ENCODE measurements around the gene RHBDL2.

RHBDL2 gene

DNA sequence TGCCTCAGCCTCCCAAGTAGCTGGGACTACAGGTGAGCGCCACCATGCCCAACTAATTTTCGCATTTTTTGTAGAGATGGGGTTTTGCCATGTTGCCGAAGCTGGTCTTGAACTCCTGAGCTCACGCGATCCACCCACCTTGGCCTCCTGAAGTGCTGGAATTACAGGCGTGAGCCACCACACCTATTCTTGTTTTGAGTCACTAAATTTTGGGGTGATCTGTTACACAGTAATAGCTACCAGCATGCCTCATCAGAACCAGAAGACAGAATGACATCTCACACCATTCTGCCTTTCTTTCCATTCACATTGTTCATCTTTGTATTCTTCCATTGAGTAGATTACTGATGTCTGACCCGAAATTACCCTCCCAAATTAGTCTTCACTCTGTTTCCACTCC is 9.1 kb downstream of the RHBDL2 start:
- in situ Hi-C loops (cut with MboI; ENCODE audit: low sequenced_read_pairs, unreplicated experiment) = no loop called here
- DNase-seq (ENCODE audit: low spot score) = no peak
- TF ChIP-seq, protein P1, sequence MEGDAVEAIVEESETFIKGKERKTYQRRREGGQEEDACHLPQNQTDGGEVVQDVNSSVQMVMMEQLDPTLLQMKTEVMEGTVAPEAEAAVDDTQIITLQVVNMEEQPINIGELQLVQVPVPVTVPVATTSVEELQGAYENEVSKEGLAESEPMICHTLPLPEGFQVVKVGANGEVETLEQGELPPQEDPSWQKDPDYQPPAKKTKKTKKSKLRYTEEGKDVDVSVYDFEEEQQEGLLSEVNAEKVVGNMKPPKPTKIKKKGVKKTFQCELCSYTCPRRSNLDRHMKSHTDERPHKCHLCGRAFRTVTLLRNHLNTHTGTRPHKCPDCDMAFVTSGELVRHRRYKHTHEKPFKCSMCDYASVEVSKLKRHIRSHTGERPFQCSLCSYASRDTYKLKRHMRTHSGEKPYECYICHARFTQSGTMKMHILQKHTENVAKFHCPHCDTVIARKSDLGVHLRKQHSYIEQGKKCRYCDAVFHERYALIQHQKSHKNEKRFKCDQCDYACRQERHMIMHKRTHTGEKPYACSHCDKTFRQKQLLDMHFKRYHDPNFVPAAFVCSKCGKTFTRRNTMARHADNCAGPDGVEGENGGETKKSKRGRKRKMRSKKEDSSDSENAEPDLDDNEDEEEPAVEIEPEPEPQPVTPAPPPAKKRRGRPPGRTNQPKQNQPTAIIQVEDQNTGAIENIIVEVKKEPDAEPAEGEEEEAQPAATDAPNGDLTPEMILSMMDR (IDR thresholded peaks at IDR 0.05; ENCODE audit: borderline replicate concordance, control extremely low read depth, extremely low read depth, insufficient read depth, missing control alignments) = no peak

DNA sequence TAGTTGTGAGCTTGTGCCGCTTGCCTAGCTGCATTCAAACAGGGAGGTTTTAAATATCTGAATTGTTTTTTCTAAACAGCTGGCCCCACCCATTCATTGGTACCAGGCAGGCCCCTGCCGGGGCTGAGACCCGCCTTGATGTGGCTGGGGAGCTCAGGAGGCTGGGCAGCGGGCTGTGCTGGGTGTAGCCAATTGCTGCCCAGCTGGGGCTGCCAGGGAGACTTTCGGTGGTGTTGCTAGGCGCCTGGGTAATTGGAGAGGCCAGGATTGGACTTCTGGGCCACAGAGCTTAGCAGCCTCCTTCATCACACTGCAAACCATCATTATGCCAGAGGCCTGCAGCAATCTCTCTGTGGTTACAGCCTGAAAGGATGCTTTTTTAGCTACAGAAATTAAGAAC is 12.2 kb downstream of the RHBDL2 start:
- DNase-seq (ENCODE audit: low spot score) = no peak
- in situ Hi-C loops (cut with MboI; ENCODE audit: low sequenced_read_pairs, unreplicated experiment) = no loop called here

GRCh38 chr1:38929054-38929453 is 12.6 kb downstream of the RHBDL2 start:
- no peak for DNase-seq (ENCODE audit: low spot score)
- in situ Hi-C loops (cut with MboI; ENCODE audit: low sequenced_read_pairs, unreplicated experiment) = no loop called here
- TF ChIP-seq, protein P1 (IDR thresholded peaks at IDR 0.05; ENCODE audit: borderline replicate concordance, control extremely low read depth, extremely low read depth, insufficient read depth, missing control alignments) = no peak

More for the DNA sequence above, 12.2 kb downstream of the RHBDL2 start:
- TF ChIP-seq, protein P1 (IDR thresholded peaks at IDR 0.05; ENCODE audit: borderline replicate concordance, control extremely low read depth, extremely low read depth, insufficient read depth, missing control alignments) = no peak

DNA sequence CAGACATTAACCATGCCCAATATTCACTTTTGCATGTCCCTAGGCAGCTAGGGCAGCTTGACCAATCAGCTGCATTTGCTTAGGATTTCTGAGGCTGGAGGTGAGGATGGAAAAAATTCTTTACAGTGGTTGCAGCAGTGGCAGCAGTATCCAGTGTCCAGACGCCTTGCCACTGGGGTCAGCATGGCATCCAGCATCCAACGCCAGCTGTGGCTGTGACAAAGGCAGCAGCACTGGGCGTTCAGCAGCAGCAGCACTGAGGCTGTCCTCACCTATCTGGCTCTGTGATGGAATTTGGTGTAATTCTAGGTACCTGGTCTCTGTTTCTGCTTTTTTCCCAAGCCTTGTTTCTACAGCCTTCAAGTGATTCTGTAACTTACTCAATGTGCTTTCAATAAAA is 15.5 kb downstream of the RHBDL2 start:
- TF ChIP-seq, protein P1 (IDR thresholded peaks at IDR 0.05; ENCODE audit: borderline replicate concordance, control extremely low read depth, extremely low read depth, insufficient read depth, missing control alignments) = no peak
- in situ Hi-C loops (cut with MboI; ENCODE audit: low sequenced_read_pairs, unreplicated experiment) = no loop called here
- no peak for DNase-seq (ENCODE audit: low spot score)

DNA sequence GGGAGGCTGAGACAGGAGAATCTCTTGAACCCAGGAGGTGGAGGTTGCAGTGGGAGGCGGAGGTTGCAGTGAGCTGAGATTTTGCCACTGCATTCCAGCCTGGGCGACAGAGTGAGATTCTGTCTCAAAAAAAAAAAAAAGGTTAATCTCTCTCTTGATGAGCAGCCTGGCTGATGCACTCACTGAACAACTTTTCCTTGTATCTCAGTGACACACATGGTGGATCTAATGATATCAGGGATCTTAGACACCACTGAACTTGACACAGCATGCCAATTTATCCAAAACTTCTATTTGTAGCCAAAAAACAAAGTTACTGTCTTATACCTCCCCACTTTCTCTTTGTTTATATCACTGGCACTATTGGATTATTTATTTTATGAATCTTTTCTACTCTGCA is 16.2 kb downstream of the RHBDL2 start:
- in situ Hi-C loops (cut with MboI; ENCODE audit: low sequenced_read_pairs, unreplicated experiment) = no loop called here
- no peak for DNase-seq (ENCODE audit: low spot score)
- TF ChIP-seq, protein P1 (IDR thresholded peaks at IDR 0.05; ENCODE audit: borderline replicate concordance, control extremely low read depth, extremely low read depth, insufficient read depth, missing control alignments) = no peak

- TF ChIP-seq, protein P1 (IDR thresholded peaks at IDR 0.05; ENCODE audit: borderline replicate concordance, control extremely low read depth, extremely low read depth, insufficient read depth, missing control alignments) = no peak
- in situ Hi-C loops (cut with MboI; ENCODE audit: low sequenced_read_pairs, unreplicated experiment) = no loop called here
These were observed 18.0 kb downstream of the RHBDL2 start for GRCh38 chr1:38923607-38924006.

GRCh38 chr1:38919130-38919529 is 22.5 kb downstream of the RHBDL2 start:
- TF ChIP-seq, protein P1 (IDR thresholded peaks at IDR 0.05; ENCODE audit: borderline replicate concordance, control extremely low read depth, extremely low read depth, insufficient read depth, missing control alignments) = no peak
- DNase-seq (ENCODE audit: low spot score) = no peak
- in situ Hi-C loops (cut with MboI; ENCODE audit: low sequenced_read_pairs, unreplicated experiment) = no loop called here

More at GRCh38 chr1:38923607-38924006, 18.0 kb downstream of the RHBDL2 start:
- no peak for DNase-seq (ENCODE audit: low spot score)

All from GM13976 (cell line).